ENCODE data around the gene FAM124A. TPM values are rescaled to one million over a fixed set of nuclear protein-coding genes. Genes with fewer than 3 reads are reported as not detected.
A peak's percentile ranks its signal among the peaks of the same experiment; 100 is the strongest.

FAM124A gene
- total and polyA plus RNA-seq, 2 of the 8 experiments (the other 6 are each of a cell fraction or from before 2014, with no cell fraction given), result 40.7 to 49.9 TPM

DNA sequence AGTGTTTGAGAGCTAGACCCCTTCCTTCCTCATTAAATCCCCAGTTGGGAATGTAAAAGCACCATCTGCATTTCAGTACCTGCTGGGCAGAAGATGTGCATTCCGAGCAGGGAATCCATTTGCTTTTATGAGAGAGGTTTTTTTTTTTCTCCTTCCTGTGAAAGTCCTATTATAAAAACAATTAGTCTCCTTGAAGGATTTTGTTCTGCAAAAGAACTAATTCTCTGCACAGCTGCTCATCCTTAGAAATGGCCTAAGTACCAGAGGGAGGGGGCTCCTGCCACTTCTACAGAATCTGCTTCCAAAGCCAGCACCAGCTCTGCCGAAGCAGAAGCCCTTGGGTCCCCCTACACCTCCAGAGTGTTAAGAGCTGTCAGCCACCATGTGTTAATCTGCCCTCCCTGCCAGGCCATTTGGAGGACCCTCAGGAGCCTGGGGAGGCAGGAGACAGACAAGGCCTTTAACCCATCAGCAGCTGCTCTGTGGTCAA is 80.9 kb downstream of the FAM124A start:
- Histone ChIP-seq H3K14ac (ENCODE audit: insufficient read length) (no peak overlapping the region), H3K23me2 (ENCODE audit: low read depth, low read length) (no peaks in the 10 kb centered on the region; the same call in 1 of the 2 replicates), H4K5ac (ENCODE audit: insufficient read length, low read depth, low read length) (peak overlapping the region; percentile 84), H2BK15ac (ENCODE audit: low read length) (no peak overlapping the region), H3K18ac (ENCODE audit: extremely low read depth, low read length) (peak overlapping the region; percentile 12; the same call in 1 of the 2 replicates), H4K20me1 (replicated peaks in 1 of 2; ENCODE audit: control insufficient read depth in 1 of 2, insufficient read depth in 2 of 2, low read length in 2 of 2) (no peaks in the 10 kb centered on the region), H3K27me3 (replicated peaks in 1 of 4; ENCODE audit: control insufficient read depth in 3 of 4, extremely low read depth in 1 of 4, insufficient read depth in 3 of 4, low read length in 3 of 4) (no peaks in the 10 kb centered on the region), H2BK120ac (replicated peaks; ENCODE audit: low read depth, low read length) (peak overlapping the region; percentile 63), H4K8ac (ENCODE audit: extremely low read depth, insufficient read depth, low read length) (no peak overlapping the region), H2BK20ac (ENCODE audit: low read length) (peak overlapping the region; percentile 77), H2BK12ac (ENCODE audit: low read depth, low read length) (0 out of 2 replicates have a peak overlapping the region, but pooled peaks have one; percentile 13), H3K9me3 (ENCODE audit: insufficient read depth in 2 of 2, low read depth in 1 of 2, low read length in 1 of 2) (no peaks in the 10 kb centered on the region), H3K4me2 (ENCODE audit: insufficient read depth in 1 of 2, low read depth in 2 of 2, low read length in 2 of 2) (peak overlapping the region; percentile 16 to 58; a peak in 3 of 4 replicates), H3K36me3 (ENCODE audit: control insufficient read depth in 2 of 4, insufficient read depth in 4 of 4, low read length in 3 of 4) (no peaks in the 10 kb centered on the region), H3K4me1 (replicated peaks in 1 of 4; ENCODE audit: control insufficient read depth in 3 of 4, insufficient read depth in 4 of 4, low read length in 3 of 4) (peaks cover 11 to 32% (median 28%) of the 10 kb centered on the region in 4 experiments), H3K4ac (replicated peaks; ENCODE audit: insufficient read length, low read depth, low read length) (no peak overlapping the region), H3K79me1 (ENCODE audit: low read depth, low read length) (no peaks in the 10 kb centered on the region), H2BK5ac (ENCODE audit: low read depth, low read length) (peak overlapping the region; percentile 100), H3K9ac (replicated peaks in 1 of 4; ENCODE audit: extremely low read depth in 1 of 4, low read depth in 3 of 4, low read length in 3 of 4) (no peak overlapping the region; a peak in 1 of 7 replicates), H3K23ac (ENCODE audit: insufficient read length) (no peak overlapping the region), H4K91ac (replicated peaks; ENCODE audit: insufficient read length, low read length) (peak overlapping the region; percentile 91), H2AFZ (ENCODE audit: low read length) (no peak overlapping the region), H3K79me2 (ENCODE audit: control insufficient read depth in 1 of 2, insufficient read depth in 2 of 2, low read length in 2 of 2) (no peaks in the 10 kb centered on the region), H2AK5ac (ENCODE audit: low read depth, low read length) (no peak overlapping the region), H3K56ac (replicated peaks; ENCODE audit: insufficient read length, low read depth, low read length) (peak overlapping the region; percentile 77), H3K27ac (ENCODE audit: low read depth, low read length) (peak overlapping the region; percentile 33; the same call in 1 of the 2 replicates), H3K4me3 (ENCODE audit: extremely low read depth in 1 of 4, insufficient read depth in 2 of 4, low read depth in 3 of 4, low read length in 4 of 4) (peak overlapping the region in 1 of 4 experiments; percentile 23; a peak in 1 of 8 replicates)
- WGBS, 2 experiments (ENCODE audit: extremely low coverage in 1 of 2, insufficient coverage in 1 of 2, insufficient read length in 1 of 2, insufficient replicate concordance in 2 of 2, low coverage in 1 of 2, low lambda C conversion rate in 2 of 2, missing lambda C conversion rate in 1 of 2), result 0% methylated on average over 2 of the region's 2 CpGs; no CpG with 5 or more reads in 1 of the 2 experiments
- FAIRE-seq (peak; percentile 97), DNase-seq (ENCODE audit: low read depth in 1 of 2, low spot score in 2 of 2) (peak in 1 of 2 experiments; percentile 75)
- POLR2A ChIA-PET (ENCODE audit: partially characterized antibody), result interaction anchor here (0.7 to 2.5 kb wide), 15 partner anchors 9 to 158 kb away, joined by 3 to 19 read pairs (median 4); no protein-coding TSS in a partner anchor
- CTCF ChIA-PET (ENCODE audit: partially characterized antibody), result interaction anchor here (0.6 to 4.2 kb wide), 10 partner anchors 10 to 725 kb away, joined by 3 to 35 read pairs (median 4); no protein-coding TSS in a partner anchor
- TF ChIP-seq CBX5 (IDR thresholded peaks at IDR 0.05; ENCODE audit: low read depth, low read length), result no peak
- peak; percentile 70 for TF ChIP-seq TEAD4 (IDR thresholded peaks at IDR 0.05; ENCODE audit: low read depth, low read length)
- no peak for TF ChIP-seq FOSL1 (IDR thresholded peaks at IDR 0.05; ENCODE audit: insufficient read depth, low read depth, low read length)
- TF ChIP-seq ZNF274 (IDR thresholded peaks at IDR 0.05; ENCODE audit: borderline replicate concordance, extremely low read depth, low read length), result no peak
- TF ChIP-seq CHD1 (IDR thresholded peaks at IDR 0.05; ENCODE audit: low read depth, low read length), result no peak
- peak; percentile 53 for TF ChIP-seq SAP30 (IDR thresholded peaks at IDR 0.05; ENCODE audit: insufficient read depth, insufficient replicate concordance, low read length)
- no peak for TF ChIP-seq CEBPB (IDR thresholded peaks at IDR 0.05; ENCODE audit: low read depth, low read length)
- no peak for TF ChIP-seq KDM5A (IDR thresholded peaks at IDR 0.05; ENCODE audit: low read length)
- TF ChIP-seq RNF2 (IDR thresholded peaks at IDR 0.05; ENCODE audit: borderline replicate concordance, low read depth, low read length, missing control alignments, poor library complexity, severe bottlenecking), result no peak
- TF ChIP-seq SP2 (IDR thresholded peaks at IDR 0.05; ENCODE audit: low read length), result no peak
- TF ChIP-seq CREB1 (IDR thresholded peaks at IDR 0.05), result 0 out of 2 replicates have a peak, but pooled peaks have one; percentile 10
- TF ChIP-seq EZH2 (IDR thresholded peaks at IDR 0.05; ENCODE audit: low read depth, low read length, severe bottlenecking), result no peak
- no peak for TF ChIP-seq RXRA (IDR thresholded peaks at IDR 0.05; ENCODE audit: insufficient read depth, low read depth, low read length)

Data from H1 (cell line).